Epithelial cell of esophagus (primary cell): Measurements from ENCODE around the gene CFAP298.
A peak's percentile ranks its signal among the peaks of the same experiment; 100 is the strongest.

Experiments used
- DNase-seq: peaks from one replicate; pipeline ENCODE4 v3.0.0; 2010; ENCODE audit warnings: low read depth
- H3K4me3 ChIP-seq: 2 replicates; pipeline ENCODE4 v1.5.1; 2011; ENCODE audit warnings: mild to moderate bottlenecking, low read length, control low read depth
- CTCF ChIP-seq: IDR thresholded peaks from 2 replicates; pipeline ENCODE4 v1.5.1; 2011; ENCODE audit warnings: low read depth, mild to moderate bottlenecking, low read length, control low read depth, inconsistent platforms; ENCODE audit not compliant: insufficient read depth; ENCODE audit errors: missing control alignments

Gene CFAP298

GRCh38 chr21:32605469-32605868, 6.7 kb downstream of the CFAP298 start:
- no peak for TF ChIP-seq CTCF
- H3K4me3 ChIP-seq = no peak overlapping the region

GRCh38 chr21:32604464-32604863, 7.7 kb downstream of the CFAP298 start:
- DNase-seq = no peak
- H3K4me3 ChIP-seq = no peak overlapping the region
- TF ChIP-seq CTCF = no peak

More at GRCh38 chr21:32605469-32605868, 6.7 kb downstream of the CFAP298 start:
- DNase-seq = no peak

- TF ChIP-seq CTCF = no peak
- no peak overlapping the region for H3K4me3 ChIP-seq
- DNase-seq = no peak
Observed at GRCh38 chr21:32603131-32603530, 9.0 kb downstream of the CFAP298 start.

- no peak overlapping the region for H3K4me3 ChIP-seq
- no peak for TF ChIP-seq CTCF
- no peak for DNase-seq
Observed at GRCh38 chr21:32602099-32602498, 10.1 kb downstream of the CFAP298 start.

GRCh38 chr21:32599526-32599925, 12.7 kb downstream of the CFAP298 start:
- DNase-seq = no peak
- no peak overlapping the region for H3K4me3 ChIP-seq
- TF ChIP-seq CTCF = no peak

- no peak for TF ChIP-seq CTCF
Observed at GRCh38 chr21:32599091-32599490, 13.1 kb downstream of the CFAP298 start.

GRCh38 chr21:32597205-32597604, 15.0 kb downstream of the CFAP298 start:
- DNase-seq = peak; percentile 99
- no peak for TF ChIP-seq CTCF

More at GRCh38 chr21:32599091-32599490, 13.1 kb downstream of the CFAP298 start:
- DNase-seq = no peak
- no peak overlapping the region for H3K4me3 ChIP-seq

More at GRCh38 chr21:32597205-32597604, 15.0 kb downstream of the CFAP298 start:
- no peak overlapping the region for H3K4me3 ChIP-seq
